GM12878 (cell line): ENCODE results near the gene C17orf107. TPM values are rescaled to one million over a fixed set of nuclear protein-coding genes. Genes with fewer than 3 reads are reported as not detected.

Experiments used
- BCL3 ChIP-seq: IDR thresholded peaks from 2 replicates; pipeline ENCODE4 v1.6.1; 2011; ENCODE audit warnings: borderline replicate concordance, low read depth, mild to moderate bottlenecking, moderate library complexity, low read length; ENCODE audit not compliant: insufficient read depth, poor library complexity, severe bottlenecking
- BRCA1 ChIP-seq: IDR thresholded peaks from 2 replicates; pipeline ENCODE4 v1.6.1; 2011; ENCODE audit warnings: low read depth, low read length, improper control_type of control experiment
- CHD2 ChIP-seq: IDR thresholded peaks from 2 replicates; pipeline ENCODE4 v1.6.1; 2011; ENCODE audit warnings: low read depth, low read length, improper control_type of control experiment, borderline replicate concordance
- EGR1 ChIP-seq, 2 experiments: IDR thresholded peaks; 1 replicate in 1 of 2; 2 replicates in 1 of 2; pipeline ENCODE4 v1.6.1; 2011 to 2012; ENCODE audit warnings: low read depth in 2 of 2, low read length in 2 of 2, borderline replicate concordance in 1 of 2, mild to moderate bottlenecking in 1 of 2, moderate library complexity in 1 of 2
- FOXM1 ChIP-seq: IDR thresholded peaks from 2 replicates; pipeline ENCODE4 v1.6.1; 2012; ENCODE audit warnings: low read depth, mild to moderate bottlenecking, inconsistent platforms, low read length, moderate library complexity
- IRF5 ChIP-seq: fragments of 450-650 bp; IDR thresholded peaks from 2 replicates; pipeline ENCODE4 v1.6.1; 2017; ENCODE audit warnings: borderline replicate concordance
- MYB ChIP-seq: fragments of 150-350 bp; IDR thresholded peaks from 2 replicates; pipeline ENCODE4 v1.6.1; 2014; ENCODE audit warnings: mild to moderate bottlenecking, low read depth, low read length, borderline replicate concordance
- NFIC ChIP-seq: IDR thresholded peaks from 2 replicates; pipeline ENCODE4 v1.6.1; 2012; ENCODE audit warnings: low read depth, mild to moderate bottlenecking, inconsistent platforms, low read length, moderate library complexity
- NR2F1 ChIP-seq: fragments of 450-650 bp; conservative IDR thresholded peaks from 2 replicates; pipeline ENCODE4 v1.6.1; 2017; ENCODE audit warnings: mild to moderate bottlenecking
- NRF1 ChIP-seq: conservative IDR thresholded peaks from 2 replicates; pipeline ENCODE4 v1.6.1; 2011; ENCODE audit warnings: mild to moderate bottlenecking, low read depth, low read length, improper control_type of control experiment
- PAX5 ChIP-seq: IDR thresholded peaks from 2 replicates; pipeline ENCODE4 v1.6.1; 2011; ENCODE audit warnings: low read depth, low read length, borderline replicate concordance
- PRDM15 ChIP-seq: fragments of 450-650 bp; formaldehyde crosslinking; IDR thresholded peaks from 2 replicates; pipeline ENCODE4 v1.4.0; 2020; ENCODE audit warnings: mild to moderate bottlenecking, moderate library complexity
- RAD51 ChIP-seq: fragments of 450-650 bp; IDR thresholded peaks from 2 replicates; pipeline ENCODE4 v1.6.1; 2016; ENCODE audit warnings: moderate library complexity, mild to moderate bottlenecking, inconsistent platforms
- RB1 ChIP-seq: fragments of 450-650 bp; formaldehyde crosslinking; IDR thresholded peaks from 2 replicates; pipeline ENCODE4 v1.6.1; 2017; ENCODE audit warnings: mild to moderate bottlenecking, borderline replicate concordance
- RFX5 ChIP-seq: IDR thresholded peaks from 2 replicates; pipeline ENCODE4 v1.6.1; 2011; ENCODE audit warnings: low read depth, low read length, improper control_type of control experiment
- SIN3A ChIP-seq: IDR thresholded peaks from 2 replicates; pipeline ENCODE4 v1.6.1; 2012; ENCODE audit warnings: low read depth, low read length, improper control_type of control experiment
- SMARCA5 ChIP-seq: fragments of 450-650 bp; IDR thresholded peaks from 2 replicates; pipeline ENCODE4 v1.6.1; 2017; ENCODE audit warnings: mild to moderate bottlenecking
- SP1 ChIP-seq: IDR thresholded peaks from one replicate; pipeline ENCODE4 v1.6.1; 2011; ENCODE audit warnings: low read depth, low read length
- SREBF1 ChIP-seq: IDR thresholded peaks from 2 replicates; pipeline ENCODE4 v1.6.1; 2012; ENCODE audit warnings: mild to moderate bottlenecking, low read length
- ZBED1 ChIP-seq: IDR thresholded peaks from 2 replicates; pipeline ENCODE4 v1.6.1; 2016; ENCODE audit warnings: borderline replicate concordance
- ZNF24 ChIP-seq: fragments of 450-650 bp; IDR thresholded peaks from 2 replicates; pipeline ENCODE4 v1.6.1; 2017; ENCODE audit warnings: antibody characterized with exemption, mild to moderate bottlenecking
- ZNF384 ChIP-seq: IDR thresholded peaks from 2 replicates; pipeline ENCODE4 v1.6.1; 2012; ENCODE audit warnings: low read depth, mild to moderate bottlenecking, low read length, improper control_type of control experiment, borderline replicate concordance
- polyA plus RNA-seq, 11 experiments: library from polyadenylated mRNA; depleted of rRNA in 4 of 11; unstranded in 6 of 11; stranded (reverse) in 5 of 11; fragments of >200 nt; fragmentation: Nextera tagmentation in 4 of 11; fragmentation: Illumina TruSeq in 1 of 11; extraction: Ambion mirVana in 4 of 11; extraction: Trizol in 1 of 11; gene quantifications; 1 replicate in 1 of 11; 2 replicates in 10 of 11; pipeline versions ENCODE4 v1.2.1 to v1.2.3, GENCODE V29; 2011 to 2016; ENCODE audit warnings: inconsistent platforms in 2 of 11, missing spikeins in 2 of 11, low read depth in 1 of 11
- total RNA-seq, 4 experiments: library from RNA; depleted of rRNA in 3 of 4; stranded (reverse); fragments of >200 nt in 3 of 4; fragmentation: Illumina TruSeq in 1 of 4; extraction: Trizol in 1 of 4; gene quantifications; 2 replicates each; pipeline versions ENCODE4 v1.2.1 to v1.2.3, GENCODE V29; 2013 to 2021

The C17orf107 gene
- total and polyA plus RNA-seq, 10 of the 15 experiments (the other 5 are each of a cell fraction or from before 2014, with no cell fraction given), result 0.05 to 0.46 (median 0.11) TPM; not detected in 3

DNA sequence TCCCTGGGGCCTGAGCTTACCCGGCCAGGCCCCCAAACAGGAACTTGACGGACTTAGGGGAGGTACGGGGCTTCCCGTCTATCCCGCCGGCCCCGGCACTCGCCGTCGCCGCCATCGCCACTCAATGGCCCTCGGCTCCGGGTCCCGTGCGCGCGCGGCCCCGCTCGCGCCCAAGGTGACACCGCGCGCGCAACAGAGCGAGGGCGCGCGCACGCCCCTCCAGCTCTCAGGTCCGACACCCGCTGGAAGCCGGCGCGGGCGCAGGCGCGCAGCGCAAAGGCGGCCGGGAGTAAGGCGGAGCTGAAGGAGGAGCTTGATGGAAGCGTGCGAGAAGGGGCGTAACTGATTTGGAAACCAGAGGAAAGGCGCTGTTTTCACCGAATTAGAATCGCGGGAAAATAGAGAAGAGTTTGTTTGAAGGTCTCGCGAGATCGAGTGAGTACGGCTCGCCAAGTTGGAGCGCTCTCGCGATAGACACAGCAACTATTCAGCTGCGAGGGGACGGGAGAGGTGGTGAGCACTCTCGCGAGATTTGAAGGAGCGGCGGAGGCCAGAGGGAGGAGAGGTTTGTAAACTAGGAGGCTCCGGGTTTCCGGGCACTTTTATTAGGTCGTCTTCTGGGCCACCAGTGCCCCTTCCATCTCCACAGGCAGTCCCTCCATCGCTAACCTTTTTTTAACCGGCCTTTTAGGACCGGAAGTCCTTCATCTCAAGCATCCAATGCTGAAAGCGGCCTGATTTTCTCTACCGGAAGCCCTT is 40.6 kb downstream of the C17orf107 start, which contains the start of the genes RNF167 and SLC25A11 (continued):
- peak in 1 of 2 experiments; percentile 58; a peak in 1 of 3 replicates for TF ChIP-seq EGR1 (IDR thresholded peaks at IDR 0.05; ENCODE audit: borderline replicate concordance in 1 of 2, low read depth in 2 of 2, low read length in 2 of 2)
- TF ChIP-seq RB1, result peak; percentile 88
- TF ChIP-seq SREBF1, result 0 out of 2 replicates have a peak, but pooled peaks have one; percentile 19
- TF ChIP-seq PRDM15, result no peak
- TF ChIP-seq MYB, result no peak
- TF ChIP-seq ZBED1, result peak; percentile 83; the same call in 1 of the 2 replicates
- peak; percentile 100 for TF ChIP-seq BRCA1
- peak; percentile 100 for TF ChIP-seq CHD2
- no peak for TF ChIP-seq RAD51
- TF ChIP-seq NR2F1, result peak; percentile 75
- peak; percentile 97 for TF ChIP-seq IRF5
- no peak for TF ChIP-seq SP1
- TF ChIP-seq FOXM1, result no peak
- no peak for TF ChIP-seq SIN3A
- TF ChIP-seq BCL3, result no peak
- TF ChIP-seq NRF1, result peak; percentile 87
- no peak for TF ChIP-seq SMARCA5
- no peak for TF ChIP-seq NFIC
- TF ChIP-seq PAX5, result 0 out of 2 replicates have a peak, but pooled peaks have one; percentile 34
- TF ChIP-seq ZNF384, result no peak
- TF ChIP-seq RFX5, result no peak
- TF ChIP-seq ZNF24, result peak; percentile 17; the same call in 1 of the 2 replicates
